HL-60 (cell line): ENCODE results near the gene MCM3AP.

Experiments
- TF ChIP-seq, protein P1 (sequence below): IDR thresholded peaks from one replicate; pipeline ENCODE4 v1.5.1; 2011; ENCODE audit warnings: low read length, control low read depth, inconsistent platforms; ENCODE audit not compliant: insufficient read depth
- TF ChIP-seq, protein P2 (sequence below): IDR thresholded peaks from 2 replicates; pipeline ENCODE4 v1.6.1; 2012; ENCODE audit warnings: low read depth; ENCODE audit not compliant: insufficient replicate concordance

DNA sequence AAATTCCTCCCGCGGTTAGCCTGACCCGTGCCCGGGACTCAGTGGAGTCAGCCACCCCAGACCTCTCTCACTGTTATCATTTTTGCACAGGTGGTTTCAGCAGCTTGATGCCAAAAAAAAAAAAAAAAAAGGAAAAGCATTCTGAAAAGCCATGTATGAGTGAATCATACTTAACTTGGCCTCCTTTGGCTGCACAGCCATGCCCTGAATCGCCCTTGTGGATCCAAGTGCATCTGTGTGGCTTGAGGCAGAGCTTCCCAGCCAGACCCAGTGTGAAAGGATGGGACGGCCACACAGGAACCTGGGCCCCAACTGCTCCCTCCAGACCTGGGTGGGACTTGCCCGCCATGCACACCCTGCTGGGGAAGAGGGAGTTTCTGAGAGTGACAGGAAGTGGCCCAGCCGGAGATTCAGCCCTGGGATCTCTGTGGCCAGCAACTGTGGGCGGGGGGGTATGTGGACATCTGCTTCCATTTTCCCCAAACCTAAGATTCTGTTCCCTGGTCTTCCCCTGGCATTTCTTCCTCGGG lies 9.3 kb upstream of the MCM3AP start:
- TF ChIP-seq, protein P1, sequence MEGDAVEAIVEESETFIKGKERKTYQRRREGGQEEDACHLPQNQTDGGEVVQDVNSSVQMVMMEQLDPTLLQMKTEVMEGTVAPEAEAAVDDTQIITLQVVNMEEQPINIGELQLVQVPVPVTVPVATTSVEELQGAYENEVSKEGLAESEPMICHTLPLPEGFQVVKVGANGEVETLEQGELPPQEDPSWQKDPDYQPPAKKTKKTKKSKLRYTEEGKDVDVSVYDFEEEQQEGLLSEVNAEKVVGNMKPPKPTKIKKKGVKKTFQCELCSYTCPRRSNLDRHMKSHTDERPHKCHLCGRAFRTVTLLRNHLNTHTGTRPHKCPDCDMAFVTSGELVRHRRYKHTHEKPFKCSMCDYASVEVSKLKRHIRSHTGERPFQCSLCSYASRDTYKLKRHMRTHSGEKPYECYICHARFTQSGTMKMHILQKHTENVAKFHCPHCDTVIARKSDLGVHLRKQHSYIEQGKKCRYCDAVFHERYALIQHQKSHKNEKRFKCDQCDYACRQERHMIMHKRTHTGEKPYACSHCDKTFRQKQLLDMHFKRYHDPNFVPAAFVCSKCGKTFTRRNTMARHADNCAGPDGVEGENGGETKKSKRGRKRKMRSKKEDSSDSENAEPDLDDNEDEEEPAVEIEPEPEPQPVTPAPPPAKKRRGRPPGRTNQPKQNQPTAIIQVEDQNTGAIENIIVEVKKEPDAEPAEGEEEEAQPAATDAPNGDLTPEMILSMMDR: no peak
- TF ChIP-seq, protein P2, sequence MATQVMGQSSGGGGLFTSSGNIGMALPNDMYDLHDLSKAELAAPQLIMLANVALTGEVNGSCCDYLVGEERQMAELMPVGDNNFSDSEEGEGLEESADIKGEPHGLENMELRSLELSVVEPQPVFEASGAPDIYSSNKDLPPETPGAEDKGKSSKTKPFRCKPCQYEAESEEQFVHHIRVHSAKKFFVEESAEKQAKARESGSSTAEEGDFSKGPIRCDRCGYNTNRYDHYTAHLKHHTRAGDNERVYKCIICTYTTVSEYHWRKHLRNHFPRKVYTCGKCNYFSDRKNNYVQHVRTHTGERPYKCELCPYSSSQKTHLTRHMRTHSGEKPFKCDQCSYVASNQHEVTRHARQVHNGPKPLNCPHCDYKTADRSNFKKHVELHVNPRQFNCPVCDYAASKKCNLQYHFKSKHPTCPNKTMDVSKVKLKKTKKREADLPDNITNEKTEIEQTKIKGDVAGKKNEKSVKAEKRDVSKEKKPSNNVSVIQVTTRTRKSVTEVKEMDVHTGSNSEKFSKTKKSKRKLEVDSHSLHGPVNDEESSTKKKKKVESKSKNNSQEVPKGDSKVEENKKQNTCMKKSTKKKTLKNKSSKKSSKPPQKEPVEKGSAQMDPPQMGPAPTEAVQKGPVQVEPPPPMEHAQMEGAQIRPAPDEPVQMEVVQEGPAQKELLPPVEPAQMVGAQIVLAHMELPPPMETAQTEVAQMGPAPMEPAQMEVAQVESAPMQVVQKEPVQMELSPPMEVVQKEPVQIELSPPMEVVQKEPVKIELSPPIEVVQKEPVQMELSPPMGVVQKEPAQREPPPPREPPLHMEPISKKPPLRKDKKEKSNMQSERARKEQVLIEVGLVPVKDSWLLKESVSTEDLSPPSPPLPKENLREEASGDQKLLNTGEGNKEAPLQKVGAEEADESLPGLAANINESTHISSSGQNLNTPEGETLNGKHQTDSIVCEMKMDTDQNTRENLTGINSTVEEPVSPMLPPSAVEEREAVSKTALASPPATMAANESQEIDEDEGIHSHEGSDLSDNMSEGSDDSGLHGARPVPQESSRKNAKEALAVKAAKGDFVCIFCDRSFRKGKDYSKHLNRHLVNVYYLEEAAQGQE: no peak
